HCT116 (cell line): ENCODE results near the gene FOXK2. TPM values are rescaled to one million over a fixed set of nuclear protein-coding genes. Genes with fewer than 3 reads are reported as not detected.

Experiments used
- ATAC-seq: fragments of 200-7000 bp; cut with Tn5 transposase; 2 replicates; pipeline ENCODE4 v1.9.1; 2020; ENCODE audit warnings: mild to moderate bottlenecking, moderate library complexity
- BruUV-seq: library from RNA; stranded (reverse); fragments of 400-500 nt; replicated peaks from 2 replicates; lab custom pipeline; 2021; lab: Mats Ljungman, UMichigan
- CTCF ChIA-PET: fragments of 300-600 bp; sonication (Branson Sonifier 250); formaldehyde crosslinking; loops from one replicate; lab custom pipeline; 2021; ENCODE audit warnings: antibody characterized with exemption; lab: Charles Lee
- POLR2A ChIA-PET: fragments of 300-600, 350-600 bp; sonication (Branson Sonifier 250); formaldehyde crosslinking; loops from one replicate; lab custom pipeline; 2021; ENCODE audit warnings: antibody characterized with exemption; lab: Charles Lee
- RAD21 ChIA-PET, 2 experiments: fragments of 300-600 bp; sonication (Branson Sonifier 250); formaldehyde crosslinking; loops; one replicate each; lab custom pipeline; 2023; ENCODE audit warnings: low total read pairs in 2 of 2; ENCODE audit not compliant: uncharacterized antibody in 2 of 2, unreplicated experiment in 2 of 2, low non-redundant PET in 1 of 2; lab: Charles Lee
- DNase-seq: peaks from one replicate; pipeline ENCODE4 v3.0.0-alpha.2; 2010; ENCODE audit warnings: low read depth, low spot score
- H2AFZ ChIP-seq: fragments of 200-600 bp; shearing (Covaris generic), sonication (generic); 2 replicates; pipeline ENCODE4 v1.6.1; 2017; ENCODE audit warnings: low read depth, mixed run types, mixed read lengths, antibody characterized with exemption, low read length; ENCODE audit not compliant: poor library complexity, severe bottlenecking
- H3K27ac ChIP-seq: 2 replicates; pipeline ENCODE4 v1.5.1; 2012; ENCODE audit warnings: low read depth, low read length
- H3K27me3 ChIP-seq: fragments of 200-600 bp; sonication (generic); 2 replicates; pipeline ENCODE4 v1.6.1; 2016; ENCODE audit warnings: mixed run types, low read length, mixed read lengths; ENCODE audit not compliant: insufficient read depth
- H3K36me3 ChIP-seq, 2 experiments: fragments of 200-500 bp in 1 of 2; fragments of 200-600 bp in 1 of 2; sonication (Bioruptor generic) in 1 of 2; sonication (generic) in 1 of 2; 2 replicates each; pipeline versions ENCODE4 v1.5.1 to v1.6.1; 2014 to 2016; ENCODE audit warnings: low read length in 2 of 2, inconsistent platforms in 1 of 2, mixed read lengths in 1 of 2, mixed run types in 1 of 2; ENCODE audit not compliant: insufficient read depth in 2 of 2, control insufficient read depth in 1 of 2
- H3K4me1 ChIP-seq, 2 experiments: fragments of 200-600 bp in 1 of 2; sonication (generic) in 1 of 2; 2 replicates each; pipeline versions ENCODE4 v1.5.1 to v1.6.1; 2012 to 2017; ENCODE audit warnings: low read length in 2 of 2, inconsistent platforms in 1 of 2, mild to moderate bottlenecking in 1 of 2, mixed read lengths in 1 of 2, mixed run types in 1 of 2, moderate library complexity in 1 of 2; ENCODE audit not compliant: insufficient read depth in 2 of 2, control insufficient read depth in 1 of 2
- H3K4me2 ChIP-seq: fragments of 200-600 bp; sonication (generic); 2 replicates; pipeline ENCODE4 v1.6.1; 2017; ENCODE audit warnings: mixed run types, low read length, mixed read lengths
- H3K4me3 ChIP-seq, 2 experiments: fragments of 200-600 bp in 1 of 2; sonication (generic) in 1 of 2; replicated peaks in 1 of 2; 2 replicates each; pipeline ENCODE4 v1.5.1; 2011 to 2016; ENCODE audit warnings: low read length in 2 of 2, control low read depth in 1 of 2, low read depth in 1 of 2, mild to moderate bottlenecking in 1 of 2, mixed read lengths in 1 of 2, mixed run types in 1 of 2
- H3K79me2 ChIP-seq: fragments of 200-600 bp; sonication (generic); 2 replicates; pipeline ENCODE4 v1.6.1; 2017; ENCODE audit warnings: mild to moderate bottlenecking, mixed run types, low read length, moderate library complexity, mixed read lengths; ENCODE audit not compliant: insufficient read depth
- H3K9ac ChIP-seq: fragments of 200-600 bp; sonication (generic); 2 replicates; pipeline ENCODE4 v1.6.1; 2016; ENCODE audit warnings: low read length, mixed read lengths
- H3K9me2 ChIP-seq: fragments of 200-600 bp; sonication (generic), shearing (Covaris generic); 2 replicates; pipeline ENCODE4 v1.6.1; 2017; ENCODE audit warnings: mixed run types, mild to moderate bottlenecking, moderate library complexity; ENCODE audit not compliant: insufficient read depth
- H3K9me3 ChIP-seq, 2 experiments: fragments of 200-500 bp in 1 of 2; fragments of 200-600 bp in 1 of 2; sonication (Bioruptor generic) in 1 of 2; sonication (generic) in 1 of 2; 2 replicates each; pipeline ENCODE4 v1.6.1; 2014 to 2017; ENCODE audit warnings: low read length in 2 of 2, mixed read lengths in 2 of 2, inconsistent platforms in 1 of 2, low read depth in 1 of 2, mild to moderate bottlenecking in 1 of 2, mixed run types in 1 of 2, moderate library complexity in 1 of 2; ENCODE audit not compliant: control insufficient read depth in 1 of 2, insufficient read depth in 1 of 2
- H4K20me1 ChIP-seq: fragments of 200-600 bp; sonication (generic), shearing (Covaris generic); 2 replicates; pipeline ENCODE4 v1.6.1; 2017; ENCODE audit warnings: mixed run types, mild to moderate bottlenecking, moderate library complexity; ENCODE audit not compliant: insufficient read depth
- CEBPB ChIP-seq: IDR thresholded peaks from 2 replicates; pipeline ENCODE4 v1.6.1; 2012; ENCODE audit warnings: low read depth
- EGR1 ChIP-seq: IDR thresholded peaks from 2 replicates; pipeline ENCODE4 v1.6.1; 2012; ENCODE audit warnings: low read depth
- ELF1 ChIP-seq: IDR thresholded peaks from 2 replicates; pipeline ENCODE4 v1.6.1; 2012; ENCODE audit warnings: low read depth, borderline replicate concordance
- EZH2 ChIP-seq: fragments of 200-600 bp; sonication (generic); IDR thresholded peaks from 2 replicates; pipeline ENCODE4 v1.6.1; 2017; ENCODE audit warnings: antibody characterized with exemption, mixed run types
- JUND ChIP-seq: IDR thresholded peaks from 2 replicates; pipeline ENCODE4 v1.6.1; 2012
- POLR2AphosphoS5 ChIP-seq: IDR thresholded peaks from 2 replicates; pipeline ENCODE4 v1.6.1; 2011; ENCODE audit warnings: mild to moderate bottlenecking, low read depth, low read length, moderate library complexity
- SIN3A ChIP-seq: IDR thresholded peaks from 2 replicates; pipeline ENCODE4 v1.6.1; 2012; ENCODE audit warnings: low read depth
- TCF7L2 ChIP-seq: IDR thresholded peaks from 2 replicates; pipeline ENCODE4 v1.7.0; 2011; ENCODE audit warnings: borderline replicate concordance, inconsistent platforms; ENCODE audit not compliant: insufficient read depth, insufficient read length; ENCODE audit errors: extremely low read depth
- ZBTB33 ChIP-seq: IDR thresholded peaks from 2 replicates; pipeline ENCODE4 v1.6.1; 2011; ENCODE audit warnings: mild to moderate bottlenecking, low read length, moderate library complexity; ENCODE audit not compliant: insufficient replicate concordance; ENCODE audit errors: extremely low read depth
- ZNF274 ChIP-seq: fragments of 200-500 bp; sonication (Bioruptor generic); IDR thresholded peaks from 2 replicates; pipeline ENCODE4 v1.6.1; 2014; ENCODE audit warnings: mild to moderate bottlenecking, low read depth, low read length, inconsistent platforms
- intact Hi-C: fragments of 100-400 bp; cut with micrococcal nuclease; formaldehyde crosslinking; loops from 2 replicates; pipeline ENCODE4 v1.10.0; 2022
- total RNA-seq: library from RNA; stranded (reverse); gene quantifications from one replicate; pipeline ENCODE4 v1.2.1, GENCODE V29; 2021; ENCODE audit not compliant: unreplicated experiment

Gene FOXK2
- total RNA-seq, 1 experiment from 2014 or later = 122 TPM

GRCh38 chr17:82649501-82650261 is 130.1 kb downstream of the FOXK2 start:
- Histone ChIP-seq H3K9ac (peak overlapping the region; percentile 59), H3K27me3 (no peaks in the 10 kb centered on the region), H4K20me1 (peaks cover 18% of the 10 kb centered on the region; the same call in 1 of the 2 replicates), H3K36me3 (peaks cover 0 to under 1% of the 10 kb centered on the region in 2 experiments; a peak in 1 of 4 replicates), H3K27ac (peak overlapping the region; percentile 70; the same call in 1 of the 2 replicates), H3K4me3 (peak overlapping the region; percentile 50 to 51; a peak in 1 of 4 replicates), H3K4me1 (peaks cover 11 to 27% of the 10 kb centered on the region in 2 experiments), H3K9me3 (no peaks in the 10 kb centered on the region), H2AFZ (no peak overlapping the region), H3K4me2 (peak overlapping the region; percentile 85), H3K79me2 (peaks cover 35% of the 10 kb centered on the region), H3K9me2 (no peaks in the 10 kb centered on the region)
- DNase-seq (no peak), ATAC-seq (no peak)
- ChIA-PET RAD21 (no interaction called here), POLR2A (interaction anchor here (0.6 kb wide), 1 partner anchor 67 kb away, joined by 4 read pairs; the partner anchor contains the start of gene FN3KRP), CTCF (interaction anchor here (0.6 kb wide), 1 partner anchor 109 kb away, joined by 3 read pairs; no protein-coding TSS in a partner anchor)
- TF ChIP-seq TCF7L2 (no peak), POLR2AphosphoS5 (no peak), JUND (no peak), EZH2 (no peak), CEBPB (no peak), ZBTB33 (no peak), ZNF274 (no peak), ELF1 (no peak), SIN3A (no peak), EGR1 (no peak)
- BruUV-seq = no TSS peak
- intact Hi-C loops = loop anchor here (2.0 kb wide), 1 partner anchor 103 kb away; the partner anchor contains the start of gene TBCD
